Activated naive CD4-positive, alpha-beta T cell treated with anti-CD3 and anti-CD28 coated beads for 36 hours (primary cell): ENCODE results near the gene SYPL1. TPM values are rescaled to one million over a fixed set of nuclear protein-coding genes. Genes with fewer than 3 reads are reported as not detected.

ENCODE experiments used
- CTCF ChIA-PET: fragments of 350-600 bp; sonication (Branson Sonifier 250); formaldehyde crosslinking; loops from one replicate; lab custom pipeline; 2021; ENCODE audit warnings: antibody characterized with exemption; lab: Charles Lee
- DNase-seq: peaks from one replicate; pipeline ENCODE4 v3.0.0-alpha.2; 2020
- H3K27ac Mint-ChIP-seq: one replicate; pipeline ENCODE4 v1.8.0; 2021; ENCODE audit warnings: mild to moderate bottlenecking, mixed read lengths
- H3K27me3 Mint-ChIP-seq: one replicate; pipeline ENCODE4 v1.8.0; 2021; ENCODE audit warnings: low read depth, mixed read lengths
- H3K36me3 Mint-ChIP-seq: one replicate; pipeline ENCODE4 v1.8.0; 2021; ENCODE audit warnings: low read depth, mixed read lengths
- H3K4me1 Mint-ChIP-seq: one replicate; pipeline ENCODE4 v1.8.0; 2021; ENCODE audit warnings: low read depth, mixed read lengths
- H3K4me3 Mint-ChIP-seq: one replicate; pipeline ENCODE4 v1.8.0; 2021; ENCODE audit warnings: mild to moderate bottlenecking, moderate library complexity, mixed read lengths
- H3K9me3 Mint-ChIP-seq: one replicate; pipeline ENCODE4 v1.8.0; 2021; ENCODE audit warnings: mixed read lengths
- intact Hi-C: fragments of 100-400 bp; cut with micrococcal nuclease; formaldehyde crosslinking; loops from one replicate; pipeline ENCODE4 v1.15.1; 2023
- total RNA-seq, 2 experiments: library from RNA; stranded (reverse); gene quantifications; one replicate each; pipeline ENCODE4 v1.2.3, GENCODE V29; 2021

Gene SYPL1
- total RNA-seq, 2 experiments from 2014 or later = 24.7 to 26.6 TPM

DNA sequence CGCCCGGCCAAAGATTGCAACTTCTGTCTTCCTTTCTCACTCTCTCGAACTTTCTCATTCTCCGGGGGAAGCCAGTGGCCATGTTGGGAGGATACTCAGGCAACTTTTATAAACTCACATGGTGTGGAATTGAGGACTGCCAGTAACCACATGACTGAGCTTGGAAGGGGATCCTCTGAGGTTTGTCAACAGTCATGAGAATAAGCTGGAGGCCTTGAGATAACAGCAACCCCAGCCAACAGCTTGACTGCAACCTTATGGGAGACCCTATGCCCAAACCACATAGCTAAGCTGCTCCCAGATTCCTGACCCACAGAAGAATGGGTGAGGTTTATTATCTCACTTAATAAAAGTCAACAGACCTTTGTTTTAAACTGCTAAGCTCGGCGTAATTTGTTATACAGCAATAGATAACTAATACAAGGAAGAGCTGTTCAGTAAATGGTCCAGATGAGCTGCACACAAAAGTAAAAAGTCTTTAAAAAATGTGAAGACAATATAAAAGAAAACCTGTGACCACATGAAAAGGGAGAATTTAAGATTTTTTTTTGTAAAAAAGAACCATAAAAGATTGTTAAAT, 9.6 kb downstream of the SYPL1 start:
- Mint-ChIP-seq H3K4me1 (peaks cover 65% of the 10 kb centered on the region), H3K27ac (no peak overlapping the region), H3K36me3 (peaks cover 9% of the 10 kb centered on the region), H3K27me3 (no peaks in the 10 kb centered on the region), H3K4me3 (no peak overlapping the region), H3K9me3 (no peaks in the 10 kb centered on the region)
- CTCF ChIA-PET = interaction anchor here (0.6 to 1.7 kb wide), 5 partner anchors 12 to 463 kb away, joined by 3 to 6 read pairs (median 4); no protein-coding TSS in a partner anchor
- DNase-seq = no peak
- intact Hi-C loops = no loop called here

GRCh38 chr7:106101726-106102125, 10.4 kb downstream of the SYPL1 start:
- H3K4me1 Mint-ChIP-seq = peaks cover 65% of the 10 kb centered on the region

DNA sequence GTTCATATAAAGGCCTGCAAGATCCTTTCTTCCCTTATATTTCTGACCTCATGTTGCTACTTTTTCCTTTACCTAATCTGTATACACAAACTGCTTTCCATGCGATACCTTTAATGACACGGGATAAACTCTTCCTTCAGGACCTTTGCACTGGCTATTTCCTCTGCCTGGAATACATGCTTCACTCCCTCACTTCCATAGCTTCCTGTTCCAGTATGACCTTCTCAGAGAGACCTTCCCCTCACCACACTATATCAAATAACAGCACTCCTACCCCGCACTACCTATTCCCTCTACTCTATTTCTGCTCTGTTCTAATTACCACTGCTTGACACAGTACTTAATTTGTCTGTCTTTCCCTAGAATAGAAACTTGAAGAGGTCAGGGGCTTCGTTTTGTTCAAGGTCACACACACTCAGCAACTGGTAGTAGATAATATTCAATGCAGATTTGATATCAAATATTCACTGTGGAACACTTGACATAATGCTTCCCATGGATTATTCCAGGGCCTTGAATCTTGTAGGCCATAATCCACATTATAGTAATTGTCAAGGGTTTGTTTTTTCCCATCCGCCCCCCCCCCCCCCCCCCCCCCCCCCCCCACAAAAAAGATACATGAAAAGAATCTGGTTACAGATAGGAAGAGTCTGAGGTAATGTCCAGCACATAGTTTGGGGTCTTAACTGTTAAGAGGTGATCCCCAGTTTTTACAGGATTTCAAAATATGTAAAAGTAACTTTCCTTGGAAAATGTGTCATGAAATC, 11.1 kb downstream of the SYPL1 start:
- peaks cover 60% of the 10 kb centered on the region for H3K4me1 Mint-ChIP-seq
- intact Hi-C loops = no loop called here
- H3K27ac Mint-ChIP-seq = no peak overlapping the region
- no peak overlapping the region for H3K4me3 Mint-ChIP-seq
- no peaks in the 10 kb centered on the region for H3K9me3 Mint-ChIP-seq
- no peaks in the 10 kb centered on the region for H3K27me3 Mint-ChIP-seq
- H3K36me3 Mint-ChIP-seq = peaks cover 10% of the 10 kb centered on the region
- CTCF ChIA-PET = no interaction called here
- no peak for DNase-seq

More at GRCh38 chr7:106101726-106102125, 10.4 kb downstream of the SYPL1 start:
- no peak overlapping the region for H3K27ac Mint-ChIP-seq
- H3K27me3 Mint-ChIP-seq = no peaks in the 10 kb centered on the region
- CTCF ChIA-PET = interaction anchor here (0.6 kb wide), 1 partner anchor 423 kb away, joined by 3 read pairs; no protein-coding TSS in a partner anchor
- no peak overlapping the region for H3K4me3 Mint-ChIP-seq
- no peak for DNase-seq
- intact Hi-C loops = no loop called here
- H3K36me3 Mint-ChIP-seq = peaks cover 10% of the 10 kb centered on the region
- H3K9me3 Mint-ChIP-seq = no peaks in the 10 kb centered on the region

DNA sequence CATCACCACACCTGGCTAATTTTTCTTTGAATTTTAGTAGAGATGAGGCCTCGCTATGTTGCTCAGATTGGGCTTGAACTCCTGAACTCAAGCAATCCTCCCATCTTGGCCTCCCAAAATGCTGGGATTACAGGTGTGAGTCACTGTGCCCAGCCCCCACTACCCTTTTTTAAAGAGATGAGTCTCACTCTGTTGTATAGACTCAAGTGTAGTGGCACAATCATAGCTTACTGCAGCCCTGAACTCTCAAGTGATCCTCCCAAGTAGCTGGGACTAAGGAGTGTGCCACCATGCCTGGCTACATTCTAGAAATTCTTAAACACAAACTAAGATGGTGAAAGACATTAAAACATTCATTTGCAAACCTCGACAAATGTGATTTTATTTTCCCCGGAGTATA, 12.6 kb downstream of the SYPL1 start:
- Mint-ChIP-seq H3K4me1 (peaks cover 47% of the 10 kb centered on the region), H3K27me3 (no peaks in the 10 kb centered on the region), H3K36me3 (peaks cover 9% of the 10 kb centered on the region), H3K27ac (no peak overlapping the region), H3K9me3 (no peaks in the 10 kb centered on the region), H3K4me3 (no peak overlapping the region)
- intact Hi-C loops = no loop called here
- CTCF ChIA-PET = no interaction called here
- peak; percentile 30 for DNase-seq

DNA sequence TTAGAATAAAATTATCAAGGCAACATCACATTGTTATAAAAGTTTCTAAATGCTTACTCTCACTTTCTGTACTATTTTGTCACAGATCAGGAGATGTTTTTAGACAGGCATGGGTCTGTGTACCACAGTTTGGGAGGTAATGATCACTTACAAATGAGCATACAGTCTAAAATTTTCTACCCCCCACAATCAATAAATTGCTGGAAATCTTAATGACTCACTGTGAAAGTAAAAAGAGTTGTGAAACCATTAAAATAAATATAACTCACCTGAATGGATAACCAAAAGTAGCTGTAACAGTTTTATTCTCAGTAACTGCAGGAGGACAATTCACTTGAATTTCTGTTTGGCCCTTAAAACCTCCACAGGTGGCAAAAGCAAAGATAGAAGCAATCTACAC, 13.2 kb downstream of the SYPL1 start:
- intact Hi-C loops = no loop called here
- peaks cover 45% of the 10 kb centered on the region for H3K4me1 Mint-ChIP-seq
- no peaks in the 10 kb centered on the region for H3K9me3 Mint-ChIP-seq
- DNase-seq = no peak
- peak overlapping the region; percentile 59 for H3K27ac Mint-ChIP-seq
- H3K27me3 Mint-ChIP-seq = no peaks in the 10 kb centered on the region
- H3K36me3 Mint-ChIP-seq = peaks cover 9% of the 10 kb centered on the region
- no peak overlapping the region for H3K4me3 Mint-ChIP-seq
- CTCF ChIA-PET = no interaction called here

GRCh38 chr7:106095634-106096033, 16.5 kb downstream of the SYPL1 start:
- Mint-ChIP-seq H3K27me3 (no peaks in the 10 kb centered on the region), H3K9me3 (no peaks in the 10 kb centered on the region), H3K27ac (no peak overlapping the region), H3K36me3 (peaks cover 21% of the 10 kb centered on the region), H3K4me1 (peaks cover 18% of the 10 kb centered on the region), H3K4me3 (no peak overlapping the region)
- no peak for DNase-seq
- intact Hi-C loops = no loop called here
- CTCF ChIA-PET = interaction anchor here (0.7 to 1.3 kb wide), 2 partner anchors 10 to 12 kb away, joined by 3 to 6 read pairs; no protein-coding TSS in a partner anchor

GRCh38 chr7:106094780-106095179, 17.3 kb downstream of the SYPL1 start:
- intact Hi-C loops = no loop called here
- H3K9me3 Mint-ChIP-seq = no peaks in the 10 kb centered on the region
- no peak for DNase-seq
- H3K4me1 Mint-ChIP-seq = peaks cover 12% of the 10 kb centered on the region
- no peak overlapping the region for H3K4me3 Mint-ChIP-seq
- no peak overlapping the region for H3K27ac Mint-ChIP-seq
- CTCF ChIA-PET = interaction anchor here (1.0 kb wide), 1 partner anchor 65 kb away, joined by 3 read pairs; no protein-coding TSS in a partner anchor
- H3K27me3 Mint-ChIP-seq = no peaks in the 10 kb centered on the region
- peaks cover 22% of the 10 kb centered on the region for H3K36me3 Mint-ChIP-seq

GRCh38 chr7:106092204-106092603, 19.9 kb downstream of the SYPL1 start:
- intact Hi-C loops = no loop called here
- H3K27me3 Mint-ChIP-seq = no peaks in the 10 kb centered on the region
- no peaks in the 10 kb centered on the region for H3K9me3 Mint-ChIP-seq
- H3K36me3 Mint-ChIP-seq = peaks cover 26% of the 10 kb centered on the region
- DNase-seq = no peak
- no peaks in the 10 kb centered on the region for H3K4me1 Mint-ChIP-seq
- CTCF ChIA-PET = interaction anchor here (0.6 kb wide), 1 partner anchor 74 kb away, joined by 3 read pairs; no protein-coding TSS in a partner anchor
- no peak overlapping the region for H3K4me3 Mint-ChIP-seq
- H3K27ac Mint-ChIP-seq = no peak overlapping the region

GRCh38 chr7:106089647-106090046, 22.5 kb downstream of the SYPL1 start:
- Mint-ChIP-seq H3K4me1 (peaks cover 9% of the 10 kb centered on the region), H3K36me3 (peaks cover 26% of the 10 kb centered on the region), H3K4me3 (no peak overlapping the region), H3K27ac (no peak overlapping the region), H3K9me3 (no peaks in the 10 kb centered on the region), H3K27me3 (no peaks in the 10 kb centered on the region)
- CTCF ChIA-PET = no interaction called here
- DNase-seq = no peak
- intact Hi-C loops = loop anchor here (2.0 kb wide), 1 partner anchor 17 kb away; no protein-coding TSS in a partner anchor

- CTCF ChIA-PET = no interaction called here
- H3K36me3 Mint-ChIP-seq = peaks cover 22% of the 10 kb centered on the region
- no peak overlapping the region for H3K4me3 Mint-ChIP-seq
- no peaks in the 10 kb centered on the region for H3K27me3 Mint-ChIP-seq
- no peak overlapping the region for H3K27ac Mint-ChIP-seq
- no peak for DNase-seq
- intact Hi-C loops = loop anchor here (2.0 kb wide), 1 partner anchor 15 kb away; no protein-coding TSS in a partner anchor
- peaks cover 15% of the 10 kb centered on the region for H3K4me1 Mint-ChIP-seq
- no peaks in the 10 kb centered on the region for H3K9me3 Mint-ChIP-seq
These were observed 24.1 kb downstream of the SYPL1 start for GRCh38 chr7:106088014-106088413.

- Mint-ChIP-seq H3K27me3 (no peaks in the 10 kb centered on the region), H3K27ac (no peak overlapping the region), H3K9me3 (no peaks in the 10 kb centered on the region), H3K4me3 (no peak overlapping the region), H3K4me1 (peaks cover 15% of the 10 kb centered on the region), H3K36me3 (peaks cover 18% of the 10 kb centered on the region)
- DNase-seq = no peak
- intact Hi-C loops = no loop called here
- CTCF ChIA-PET = interaction anchor here (0.6 to 1.2 kb wide), 4 partner anchors 9 to 69 kb away, joined by 3 to 4 read pairs (median 3); no protein-coding TSS in a partner anchor
These were observed 26.1 kb downstream of the SYPL1 start for GRCh38 chr7:106086062-106086461.

DNA sequence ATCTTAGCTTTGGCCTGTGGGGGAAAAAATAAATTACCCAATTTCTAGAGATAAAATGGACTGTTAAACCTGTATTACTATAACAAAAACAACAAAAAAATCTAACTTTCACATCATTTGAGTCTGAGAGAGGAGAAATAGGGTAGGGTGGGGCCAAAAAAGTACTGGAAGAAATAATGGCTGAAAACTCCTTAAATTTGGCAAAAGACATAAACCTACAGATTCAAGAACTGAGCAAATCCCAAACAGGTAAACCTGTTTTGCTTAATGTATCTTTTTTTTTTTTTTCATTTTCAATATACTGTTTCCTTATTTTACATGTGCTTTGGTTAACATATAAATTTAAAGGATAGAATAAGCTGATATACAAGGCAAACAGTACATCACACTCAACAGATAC, 27.1 kb downstream of the SYPL1 start:
- no peak for DNase-seq
- CTCF ChIA-PET = interaction anchor here (0.5 to 0.9 kb wide), 2 partner anchors 41 to 62 kb away, joined by 4 read pairs; no protein-coding TSS in a partner anchor
- intact Hi-C loops = no loop called here
- Mint-ChIP-seq H3K36me3 (peaks cover 12% of the 10 kb centered on the region), H3K4me1 (peaks cover 15% of the 10 kb centered on the region), H3K27ac (no peak overlapping the region), H3K4me3 (no peak overlapping the region), H3K9me3 (no peaks in the 10 kb centered on the region), H3K27me3 (no peaks in the 10 kb centered on the region)
